IMR-90 (cell line): ENCODE data around the gene AAK1. TPM values are rescaled to one million over a fixed set of nuclear protein-coding genes. Genes with fewer than 3 reads are reported as not detected.

Source experiments
- ATAC-seq: fragments of 200-7000 bp; cut with Tn5 transposase; 2 replicates; pipeline ENCODE4 v1.9.1; 2020; ENCODE audit warnings: low read depth, mild to moderate bottlenecking, moderate library complexity
- BruUV-seq: library from RNA; stranded (reverse); fragments of 400-500 nt; replicated peaks from 2 replicates; lab custom pipeline; 2021; lab: Mats Ljungman, UMichigan
- CTCF ChIA-PET: fragments of 300-600 bp; formaldehyde crosslinking; extraction: SDS; loops from one replicate; lab custom pipeline; 2021; ENCODE audit warnings: antibody characterized with exemption; lab: Yijun Ruan, JAX
- POLR2A ChIA-PET: fragments of 300-600 bp; sonication (Branson Sonifier 250); formaldehyde crosslinking; loops from one replicate; lab custom pipeline; 2022; ENCODE audit warnings: antibody characterized with exemption; ENCODE audit not compliant: unreplicated experiment; lab: Charles Lee
- DNase-seq: peaks from one replicate; pipeline ENCODE4 v3.0.0; 2013
- H2AFZ ChIP-seq: replicated peaks from 2 replicates; pipeline ENCODE3; 2013; ENCODE audit warnings: low read length, mild to moderate bottlenecking; ENCODE audit not compliant: poor library complexity
- H2AK5ac ChIP-seq: 2 replicates; pipeline ENCODE4 v1.6.1; 2013; ENCODE audit warnings: low read depth, low read length, inconsistent platforms
- H2AK9ac ChIP-seq: replicated peaks from 2 replicates; pipeline ENCODE3; 2013; ENCODE audit warnings: mild to moderate bottlenecking, low read depth, low read length, moderate library complexity; ENCODE audit not compliant: poor library complexity
- H2BK120ac ChIP-seq: 2 replicates; pipeline ENCODE4 v1.6.1; 2013; ENCODE audit warnings: low read depth, low read length, inconsistent platforms
- H2BK15ac ChIP-seq: 3 replicates; pipeline ENCODE4 v1.6.1; 2013; ENCODE audit warnings: low read depth, low read length, inconsistent platforms
- H2BK20ac ChIP-seq: 2 replicates; pipeline ENCODE4 v1.6.1; 2013; ENCODE audit warnings: low read depth, mild to moderate bottlenecking, inconsistent platforms, low read length, moderate library complexity
- H2BK5ac ChIP-seq: 2 replicates; pipeline ENCODE4 v1.6.1; 2013; ENCODE audit warnings: mild to moderate bottlenecking, low read depth, low read length, inconsistent platforms; ENCODE audit not compliant: poor library complexity, severe bottlenecking
- H3K14ac ChIP-seq: replicated peaks from 2 replicates; pipeline ENCODE4 v1.6.1; 2013; ENCODE audit warnings: low read depth, low read length, inconsistent platforms
- H3K18ac ChIP-seq: 2 replicates; pipeline ENCODE4 v1.6.1; 2013; ENCODE audit warnings: low read depth, low read length, control low read depth
- H3K23ac ChIP-seq: 2 replicates; pipeline ENCODE4 v1.6.1; 2013; ENCODE audit warnings: low read depth, low read length, inconsistent platforms
- H3K27ac ChIP-seq: 2 replicates; pipeline ENCODE4 v1.5.1; 2013; ENCODE audit warnings: mild to moderate bottlenecking, control low read depth, low read length; ENCODE audit not compliant: insufficient read depth
- H3K27me3 ChIP-seq: 2 replicates; pipeline ENCODE4 v1.6.1; 2013; ENCODE audit warnings: low read length; ENCODE audit not compliant: control insufficient read depth, insufficient read depth
- H3K36me3 ChIP-seq: 2 replicates; pipeline ENCODE4 v1.6.1; 2013; ENCODE audit warnings: low read length, mixed read lengths; ENCODE audit not compliant: control insufficient read depth, insufficient read depth
- H3K4ac ChIP-seq: 2 replicates; pipeline ENCODE4 v1.6.1; 2013; ENCODE audit warnings: low read depth, low read length, inconsistent platforms
- H3K4me1 ChIP-seq: 2 replicates; pipeline ENCODE4 v1.6.1; 2013; ENCODE audit warnings: low read length, mixed read lengths; ENCODE audit not compliant: control insufficient read depth, insufficient read depth
- H3K4me2 ChIP-seq: 2 replicates; pipeline ENCODE4 v1.6.1; 2013; ENCODE audit warnings: low read depth, mild to moderate bottlenecking, control low read depth, low read length, moderate library complexity
- H3K4me3 ChIP-seq: 2 replicates; pipeline ENCODE4 v1.5.1; 2013; ENCODE audit warnings: low read depth, mild to moderate bottlenecking, control low read depth, low read length, moderate library complexity; ENCODE audit not compliant: insufficient read depth
- H3K56ac ChIP-seq: 2 replicates; pipeline ENCODE4 v1.6.1; 2013; ENCODE audit warnings: low read length, inconsistent platforms; ENCODE audit not compliant: insufficient read depth; ENCODE audit errors: extremely low read depth
- H3K79me1 ChIP-seq, 2 experiments: 2 replicates each; pipeline ENCODE4 v1.6.1; 2013; ENCODE audit warnings: low read length in 2 of 2, inconsistent platforms in 1 of 2, low read depth in 1 of 2
- H3K9ac ChIP-seq: 2 replicates; pipeline ENCODE4 v1.6.1; 2013; ENCODE audit warnings: low read depth, low read length, control low read depth
- H3K9me1 ChIP-seq: 2 replicates; pipeline ENCODE4 v1.6.1; 2013; ENCODE audit warnings: low read length, inconsistent platforms; ENCODE audit not compliant: insufficient read depth
- H3K9me3 ChIP-seq: 2 replicates; pipeline ENCODE4 v1.6.1; 2013; ENCODE audit warnings: low read length; ENCODE audit not compliant: control insufficient read depth, insufficient read depth
- H4K20me1 ChIP-seq: 2 replicates; pipeline ENCODE4 v1.6.1; 2013; ENCODE audit warnings: low read length, inconsistent platforms; ENCODE audit not compliant: insufficient read depth
- H4K5ac ChIP-seq: 2 replicates; pipeline ENCODE4 v1.6.1; 2013; ENCODE audit warnings: mild to moderate bottlenecking, low read depth, low read length, control low read depth
- H4K8ac ChIP-seq, 2 experiments: 2 replicates each; pipeline ENCODE4 v1.6.1; 2013; ENCODE audit warnings: low read depth in 2 of 2, low read length in 2 of 2, control low read depth in 1 of 2, inconsistent platforms in 1 of 2
- H4K91ac ChIP-seq: 2 replicates; pipeline ENCODE4 v1.6.1; 2013; ENCODE audit warnings: low read depth, low read length, inconsistent platforms; ENCODE audit not compliant: insufficient read depth
- BHLHE40 ChIP-seq: fragments of 150-350 bp; IDR thresholded peaks from 2 replicates; pipeline ENCODE4 v1.6.1; 2016; ENCODE audit warnings: mild to moderate bottlenecking, low read depth, low read length
- CEBPB ChIP-seq: IDR thresholded peaks from 2 replicates; pipeline ENCODE4 v1.6.1; 2012; ENCODE audit warnings: low read depth, low read length, improper control_type of control experiment
- CHD1 ChIP-seq: IDR thresholded peaks from 2 replicates; pipeline ENCODE4 v1.6.1; 2012; ENCODE audit warnings: low read depth, low read length, improper control_type of control experiment
- ELK1 ChIP-seq: fragments of 150-350 bp; IDR thresholded peaks from 2 replicates; pipeline ENCODE4 v1.6.1; 2016; ENCODE audit warnings: low read depth, mild to moderate bottlenecking, low read length, moderate library complexity, borderline replicate concordance
- FOS ChIP-seq: fragments of 150-350 bp; IDR thresholded peaks from 2 replicates; pipeline ENCODE4 v1.6.1; 2016; ENCODE audit warnings: low read depth, low read length
- MAZ ChIP-seq: IDR thresholded peaks from 2 replicates; pipeline ENCODE4 v1.6.1; 2012; ENCODE audit warnings: low read depth, mild to moderate bottlenecking, low read length, improper control_type of control experiment, moderate library complexity, borderline replicate concordance
- NFE2L2 ChIP-seq: fragments of 150-350 bp; IDR thresholded peaks from 2 replicates; pipeline ENCODE4 v1.6.1; 2016; ENCODE audit warnings: low read depth, mild to moderate bottlenecking, low read length
- POLR2A ChIP-seq: IDR thresholded peaks from 2 replicates; pipeline ENCODE4 v1.6.1; 2012; ENCODE audit warnings: mild to moderate bottlenecking, low read depth, low read length
- RAD21 ChIP-seq: IDR thresholded peaks from 2 replicates; pipeline ENCODE4 v1.6.1; 2012; ENCODE audit warnings: low read length, improper control_type of control experiment
- RCOR1 ChIP-seq: IDR thresholded peaks from 2 replicates; pipeline ENCODE4 v1.6.1; 2012; ENCODE audit warnings: mild to moderate bottlenecking, low read length, improper control_type of control experiment; ENCODE audit not compliant: insufficient replicate concordance
- SMC3 ChIP-seq: fragments of 150-350 bp; IDR thresholded peaks from 2 replicates; pipeline ENCODE4 v1.6.1; 2016; ENCODE audit warnings: low read depth, mild to moderate bottlenecking, antibody characterized with exemption, low read length, moderate library complexity
- USF2 ChIP-seq: fragments of 150-350 bp; IDR thresholded peaks from 2 replicates; pipeline ENCODE4 v1.6.1; 2017; ENCODE audit warnings: mild to moderate bottlenecking, antibody characterized with exemption, low read length, low read depth
- WGBS, 2 experiments: methylation state at CpG; one replicate each; pipeline versions ENCODE4 v1.1.5 to v1.1.7; 2013; ENCODE audit warnings: missing lambda C conversion rate in 2 of 2; ENCODE audit not compliant: insufficient read length in 1 of 2; ENCODE audit errors: extremely low coverage in 2 of 2; 5-methylcytosine and 5-hydroxymethylcytosine counted together
- dilution Hi-C: fragments of 300-500 bp; cut with HindIII; formaldehyde crosslinking; loops from one replicate; pipeline ENCODE4 v1.14.3; 2018; ENCODE audit warnings: low sequenced_read_pairs; ENCODE audit not compliant: unreplicated experiment
- in situ Hi-C: fragments of 300-500 bp; cut with MboI; formaldehyde crosslinking; loops from 3 replicates; pipeline ENCODE4 v1.14.3; 2019; ENCODE audit warnings: low sequenced_read_pairs, inconsistent platforms, mixed read lengths
- intact Hi-C: fragments of 100-400 bp; cut with micrococcal nuclease; formaldehyde crosslinking; loops from 2 replicates; pipeline ENCODE4 v1.10.0; 2022
- polyA plus RNA-seq, 3 experiments: library from polyadenylated mRNA; depleted of rRNA; stranded (reverse); fragments of >200 nt; gene quantifications; 2 replicates each; pipeline ENCODE4 v1.2.3, GENCODE V29; 2012; ENCODE audit warnings: low replicate concordance in 1 of 3
- total RNA-seq: library from RNA; depleted of rRNA; stranded (reverse); fragments of >200 nt; gene quantifications from 2 replicates; pipeline ENCODE4 v1.2.3, GENCODE V29; 2012

Gene AAK1
- total and polyA plus RNA-seq, 2 of the 4 experiments (the other 2 are of a cell fraction) = 21.9 to 26.5 TPM

GRCh38 chr2:69436596-69436937 lies 207.0 kb downstream of the AAK1 start (continued):
- TF ChIP-seq USF2 = no peak
- TF ChIP-seq FOS = no peak

GRCh38 chr2:69434753-69435152 lies 208.8 kb downstream of the AAK1 start:
- Histone ChIP-seq H2BK120ac (no peak overlapping the region), H3K4me3 (no peak overlapping the region), H3K56ac (no peak overlapping the region), H2AK5ac (no peak overlapping the region), H3K79me1 (peaks cover 23 to 38% of the 10 kb centered on the region in 2 experiments), H3K18ac (no peak overlapping the region), H2AK9ac (no peak overlapping the region), H2AFZ (no peak overlapping the region), H3K4me2 (no peak overlapping the region), H4K5ac (no peak overlapping the region), H3K27ac (no peak overlapping the region), H4K91ac (no peak overlapping the region), H2BK20ac (no peak overlapping the region), H3K4ac (no peak overlapping the region), H2BK15ac (no peak overlapping the region), H2BK5ac (no peak overlapping the region), H3K14ac (no peak overlapping the region), H3K36me3 (peaks cover 8% of the 10 kb centered on the region), H3K27me3 (no peaks in the 10 kb centered on the region), H4K8ac (no peak overlapping the region), H3K23ac (no peak overlapping the region), H3K9ac (no peak overlapping the region), H4K20me1 (no peaks in the 10 kb centered on the region), H3K9me3 (no peaks in the 10 kb centered on the region), H3K9me1 (peaks cover 5% of the 10 kb centered on the region; the same call in 1 of the 2 replicates), H3K4me1 (peaks cover 4% of the 10 kb centered on the region)
- DNase-seq (no peak), ATAC-seq (no peak)
- BruUV-seq = no TSS peak
- TF ChIP-seq BHLHE40 = no peak
- no peak for TF ChIP-seq RCOR1
- TF ChIP-seq CHD1 = no peak
- TF ChIP-seq USF2 = no peak
- no peak for TF ChIP-seq CEBPB
- no peak for TF ChIP-seq NFE2L2
- TF ChIP-seq POLR2A = no peak
- no peak for TF ChIP-seq RAD21
- no peak for TF ChIP-seq ELK1
- no peak for TF ChIP-seq MAZ
- TF ChIP-seq SMC3 = no peak
- dilution Hi-C loops (no loop called here), intact Hi-C loops (loop anchor here (5.0 kb wide), 1 partner anchor 278 kb away; no protein-coding TSS in a partner anchor), in situ Hi-C loops (no loop called here)
- WGBS, 2 experiments = 78% methylated on average over 4 of the region's 5 CpGs; no CpG with 5 or more reads in 1 of the 2 experiments
- CTCF ChIA-PET = no interaction called here
- POLR2A ChIA-PET = no interaction called here
